HEK293T (cell line): ENCODE measurements around the gene GPRC5D.

ENCODE experiments used
- CTCF ChIA-PET: fragments of 350-600 bp; formaldehyde crosslinking; extraction: SDS; loops from one replicate; lab custom pipeline; 2021; ENCODE audit warnings: antibody characterized with exemption, inconsistent platforms; lab: Yijun Ruan, JAX
- POLR2A ChIA-PET: fragments of 350-600 bp; formaldehyde crosslinking; extraction: SDS; loops from one replicate; lab custom pipeline; 2020; ENCODE audit warnings: antibody characterized with exemption, inconsistent platforms; lab: Yijun Ruan, JAX
- DNase-seq: peaks from one replicate; pipeline ENCODE4 v3.0.0; 2012; ENCODE audit warnings: mixed read lengths; ENCODE audit errors: extremely low spot score
- ARNT ChIP-seq: fragments of 450-650 bp; IDR thresholded peaks from 2 replicates; pipeline ENCODE4 v1.6.1; 2017; ENCODE audit warnings: mild to moderate bottlenecking
- BHLHE40 ChIP-seq: fragments of 450-650 bp; IDR thresholded peaks from 2 replicates; pipeline ENCODE4 v1.6.1; 2016; ENCODE audit warnings: mild to moderate bottlenecking, moderate library complexity, borderline replicate concordance
- CTBP1 ChIP-seq: fragments of 450-650 bp; IDR thresholded peaks from 2 replicates; pipeline ENCODE4 v1.6.1; 2016; ENCODE audit warnings: borderline replicate concordance
- ELF4 ChIP-seq: fragments of 450-650 bp; IDR thresholded peaks from 2 replicates; pipeline ENCODE4 v1.6.1; 2017; ENCODE audit warnings: antibody characterized with exemption
- FOXA1 ChIP-seq: fragments of 450-650 bp; IDR thresholded peaks from 2 replicates; pipeline ENCODE4 v1.6.1; 2016; ENCODE audit warnings: mild to moderate bottlenecking
- FOXK2 ChIP-seq: fragments of 450-650 bp; IDR thresholded peaks from 2 replicates; pipeline ENCODE4 v1.6.1; 2016; ENCODE audit warnings: mild to moderate bottlenecking
- FOXM1 ChIP-seq: fragments of 450-650 bp; IDR thresholded peaks from 2 replicates; pipeline ENCODE4 v1.6.1; 2017; ENCODE audit warnings: mild to moderate bottlenecking, borderline replicate concordance
- HDGF ChIP-seq: fragments of 450-650 bp; IDR thresholded peaks from 2 replicates; pipeline ENCODE4 v1.6.1; 2017; ENCODE audit warnings: antibody characterized with exemption, borderline replicate concordance
- L3MBTL2 ChIP-seq: fragments of 450-650 bp; conservative IDR thresholded peaks from 2 replicates; pipeline ENCODE4 v1.6.1; 2016; ENCODE audit warnings: mild to moderate bottlenecking
- LEF1 ChIP-seq: fragments of 450-650 bp; IDR thresholded peaks from 2 replicates; pipeline ENCODE4 v1.6.1; 2017; ENCODE audit warnings: mild to moderate bottlenecking, borderline replicate concordance
- NFRKB ChIP-seq: fragments of 450-650 bp; IDR thresholded peaks from 2 replicates; pipeline ENCODE4 v1.6.1; 2016; ENCODE audit warnings: mild to moderate bottlenecking, moderate library complexity
- PKNOX1 ChIP-seq: fragments of 450-650 bp; IDR thresholded peaks from 2 replicates; pipeline ENCODE4 v1.6.1; 2016
- SP1 ChIP-seq: fragments of 450-650 bp; IDR thresholded peaks from 2 replicates; pipeline ENCODE4 v1.6.1; 2017
- SUZ12 ChIP-seq: fragments of 450-650 bp; IDR thresholded peaks from 2 replicates; pipeline ENCODE4 v1.6.1; 2016; ENCODE audit warnings: mild to moderate bottlenecking
- TARDBP ChIP-seq: fragments of 450-650 bp; IDR thresholded peaks from 2 replicates; pipeline ENCODE4 v1.6.1; 2016
- ZNF384 ChIP-seq: fragments of 450-650 bp; IDR thresholded peaks from 2 replicates; pipeline ENCODE4 v1.6.1; 2016

GPRC5D gene

DNA sequence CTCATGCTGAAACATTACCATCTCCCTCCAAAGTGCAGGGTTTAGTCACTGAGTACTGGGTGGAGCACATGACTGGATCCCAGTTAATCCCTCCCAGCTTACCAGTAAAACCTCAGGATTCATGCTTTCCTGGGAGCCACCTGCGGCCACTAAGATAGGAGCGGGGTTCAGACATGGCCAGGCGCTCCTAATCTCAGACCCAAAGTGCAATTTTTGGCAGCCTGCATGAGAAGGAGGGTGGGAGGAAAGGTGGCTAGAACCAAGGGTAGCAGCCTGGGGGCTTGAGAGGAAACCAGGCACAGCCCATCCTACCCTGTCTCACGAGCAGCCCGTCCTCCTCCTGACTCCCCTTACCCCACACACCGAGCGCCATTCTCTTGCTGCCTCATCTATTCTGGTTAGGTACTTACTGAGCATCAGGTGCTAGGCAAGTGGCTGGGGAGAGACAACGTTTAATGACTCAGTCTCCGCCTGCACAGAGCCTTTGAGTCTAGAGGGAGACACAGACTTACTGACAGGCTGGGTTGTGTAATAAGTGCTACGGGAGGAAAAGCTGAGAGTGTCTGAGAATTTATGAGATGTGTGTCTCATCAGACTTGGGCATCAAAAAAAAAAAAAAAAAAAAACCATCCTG, 50.7 kb downstream of the GPRC5D start:
- no peak for TF ChIP-seq HDGF
- TF ChIP-seq PKNOX1: no peak
- no peak for TF ChIP-seq ELF4
- TF ChIP-seq FOXK2: no peak
- no peak for TF ChIP-seq CTBP1
- no peak for TF ChIP-seq SUZ12
- no peak for TF ChIP-seq ZNF384
- TF ChIP-seq L3MBTL2: no peak
- ChIA-PET POLR2A (interaction anchor here (1.2 to 1.4 kb wide), 2 partner anchors 10 to 114 kb away, joined by 3 to 5 read pairs; partner anchors contain the start of gene GPRC5A), CTCF (interaction anchor here (0.6 to 0.9 kb wide), 3 partner anchors 39 to 65 kb away, joined by 3 to 4 read pairs (median 3); no protein-coding TSS in a partner anchor)
- no peak for DNase-seq

GRCh38 chr12:12900786-12901157, 51.2 kb downstream of the GPRC5D start:
- ChIA-PET POLR2A (interaction anchor here (1.2 to 2.0 kb wide), 3 partner anchors 9 to 114 kb away, joined by 3 to 9 read pairs (median 5); partner anchors contain the start of gene GPRC5A), CTCF (interaction anchor here (0.8 to 0.9 kb wide), 2 partner anchors 39 to 64 kb away, joined by 3 to 4 read pairs; no protein-coding TSS in a partner anchor)
- TF ChIP-seq FOXK2 (no peak), BHLHE40 (no peak), ZNF384 (peak; percentile 67; the same call in 1 of the 2 replicates)

GRCh38 chr12:12899530-12900380, 52.2 kb downstream of the GPRC5D start:
- CTCF ChIA-PET: interaction anchor here (0.5 kb wide), 1 partner anchor 302 kb away, joined by 3 read pairs; no protein-coding TSS in a partner anchor

More at GRCh38 chr12:12900786-12901157, 51.2 kb downstream of the GPRC5D start:
- no peak for DNase-seq

GRCh38 chr12:12898911-12899511, 53.0 kb downstream of the GPRC5D start:
- DNase-seq: no peak
- TF ChIP-seq ELF4: no peak
- TF ChIP-seq L3MBTL2: no peak
- TF ChIP-seq CTBP1: no peak
- no peak for TF ChIP-seq LEF1
- TF ChIP-seq PKNOX1: no peak
- no peak for TF ChIP-seq FOXK2
- TF ChIP-seq NFRKB: no peak
- no peak for TF ChIP-seq ZNF384
- no peak for TF ChIP-seq TARDBP
- TF ChIP-seq SUZ12: no peak
- TF ChIP-seq FOXM1: no peak
- TF ChIP-seq ARNT: no peak
- no peak for TF ChIP-seq FOXA1
- no peak for TF ChIP-seq HDGF
- TF ChIP-seq BHLHE40: no peak
- TF ChIP-seq SP1: no peak
- ChIA-PET POLR2A (interaction anchor here (2.0 kb wide), 1 partner anchor 8 kb away, joined by 9 read pairs; the partner anchor contains the start of gene GPRC5A), CTCF (interaction anchor here (0.9 to 1.2 kb wide), 2 partner anchors 17 to 61 kb away, joined by 3 read pairs; no protein-coding TSS in a partner anchor)

More at GRCh38 chr12:12899530-12900380, 52.2 kb downstream of the GPRC5D start:
- POLR2A ChIA-PET: interaction anchor here (1.4 to 2.0 kb wide), 2 partner anchors 8 to 113 kb away, joined by 5 to 9 read pairs; partner anchors contain the start of gene GPRC5A
- TF ChIP-seq HDGF: no peak
- TF ChIP-seq FOXA1: no peak
- TF ChIP-seq FOXK2: no peak
- no peak for TF ChIP-seq ELF4
- no peak for TF ChIP-seq SP1
- no peak for TF ChIP-seq L3MBTL2
- TF ChIP-seq PKNOX1: no peak
- DNase-seq: no peak

DNA sequence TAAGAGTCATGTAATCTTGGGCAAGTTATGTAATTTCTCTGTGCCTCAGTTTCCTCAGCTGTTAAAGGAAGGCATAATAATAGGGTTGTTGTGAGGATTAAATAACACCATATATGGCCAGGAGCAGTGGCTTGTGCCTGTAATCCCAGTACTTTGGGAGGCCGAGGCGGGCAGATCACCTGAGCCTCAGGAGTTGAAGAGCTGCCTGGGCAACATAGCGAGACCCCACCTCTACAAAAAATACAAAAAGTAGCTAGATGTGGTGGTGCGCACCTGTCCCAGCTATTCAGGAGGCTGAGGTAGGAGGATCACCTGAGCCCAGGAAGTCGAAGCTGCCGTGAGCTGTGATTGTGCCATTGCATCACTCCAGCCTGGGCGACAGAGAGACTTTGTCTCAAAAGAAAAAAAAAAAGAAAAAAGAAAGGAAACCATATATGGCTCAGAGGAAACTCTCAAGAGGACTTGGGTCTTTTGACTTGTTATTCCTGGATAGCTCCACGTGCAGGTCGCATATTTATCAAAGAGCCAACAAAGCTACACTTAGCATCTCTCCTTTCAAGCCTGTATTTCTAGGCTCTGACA, 53.7 kb downstream of the GPRC5D start:
- POLR2A ChIA-PET: no interaction called here
- no peak for TF ChIP-seq ZNF384
- TF ChIP-seq FOXK2: no peak
- TF ChIP-seq ELF4: no peak
- CTCF ChIA-PET: interaction anchor here (0.9 to 1.2 kb wide), 3 partner anchors 18 to 62 kb away, joined by 3 read pairs; no protein-coding TSS in a partner anchor
- no peak for DNase-seq
